Pancreas (tissue), 10 donors: Measurements from ENCODE around the gene UBTD2. TPM values are rescaled to one million over a fixed set of nuclear protein-coding genes. Genes with fewer than 3 reads are reported as not detected.

ENCODE experiments used
- ATAC-seq, 4 donors: fragments of 200-7000 bp; cut with Tn5 transposase; one replicate each; pipeline versions ENCODE4 v1.8.0 to v1.9.1; 2020; ENCODE audit warnings: mild to moderate bottlenecking in 4 of 4, moderate library complexity in 4 of 4
- DNase-seq, 6 donors: peaks; one replicate each; pipeline ENCODE4 v3.0.0-alpha.2; 2020
- FAIRE-seq: peaks from 2 replicates; lab custom pipeline; 2012; peaks lifted over from hg19 to GRCh38; lab: Jason Lieb, UNC
- H3K27ac ChIP-seq, 4 donors: fragments of 200-600 bp; sonication (generic); 1 replicate in 3 of 4; 2 replicates in 1 of 4; pipeline versions ENCODE4 v1.5.0 to v1.8.0; 2020
- H3K27me3 ChIP-seq, 4 donors: fragments of 200-600 bp; one replicate each; pipeline ENCODE4 v1.8.0; 2021
- H3K36me3 ChIP-seq, 3 donors: fragments of 200-600 bp; sonication (generic) in 1 of 3; one replicate each; pipeline versions ENCODE4 v1.5.0 to v1.8.0; 2020 to 2021
- H3K4me1 ChIP-seq, 3 donors: fragments of 200-600 bp; one replicate each; pipeline ENCODE4 v1.8.0; 2021
- H3K4me3 ChIP-seq, 4 donors: fragments of 200-600 bp; sonication (generic) in 2 of 4; one replicate each; pipeline versions ENCODE4 v1.5.0 to v1.8.0; 2020 to 2021
- H3K9me3 ChIP-seq, 4 donors: fragments of 200-600 bp; one replicate each; pipeline ENCODE4 v1.8.0; 2021
- CTCF ChIP-seq, 4 donors: fragments of 200-600 bp; sonication (generic) in 3 of 4; IDR thresholded peaks; one replicate each; pipeline versions ENCODE4 v1.5.0 to v1.8.0; 2021; ENCODE audit warnings: antibody characterized with exemption in 4 of 4
- WGBS, 2 donors: extraction: QIAGEN DNeasy Blood & Tissue Kit; methylation state at CpG; one replicate each; pipeline ENCODE4 v1.1.7; 2013; 5-methylcytosine and 5-hydroxymethylcytosine counted together
- intact Hi-C, 3 donors: fragments of 100-400 bp; cut with DNase I; formaldehyde crosslinking; loops; one replicate each; pipeline versions ENCODE4 v1.11.1 to v1.14.2; 2022
- polyA plus RNA-seq, 2 donors: library from polyadenylated mRNA; stranded (reverse); fragments of 200-250 nt; gene quantifications; one replicate each; pipeline ENCODE4 v1.2.3, GENCODE V29; 2013
- total RNA-seq, 6 donors: library from RNA; stranded (reverse); fragmentation: NEBNext Ultra II Directional in 4 of 6; extraction: Animal tissue kit (Norgen Biotek cat#: 25700) in 4 of 6; gene quantifications; one replicate each; pipeline versions ENCODE4 v1.2.1 to v1.2.4, GENCODE V29; 2021 to 2023
- donor health status: healthy with polysubstance abuse.
- donor health status: DM: no; HTN: no; CAD: no; lungs with moderate emphysema.
- donor health status: DM: no; HTN: no; CAD: no.
- donor health status: control.
- donor health status: control.
- donor health status: Bipolar disorder and iron deficiency.
- donor health status: DM: yes; HTN: yes; CAD: no.
- donor health status: DM: no; HTN: no; CAD: no.
- donor health status: DM: no; HTN: no; CAD: no.
- donor health status: DM: yes; HTN: yes; CAD: no.

UBTD2 gene
- total and polyA plus RNA-seq, 8 donors: 4.5 to 12.9 (median 6.9) TPM

- no peaks in the 10 kb centered on the region for H3K27me3 ChIP-seq
- no peak overlapping the region for H3K27ac ChIP-seq
- intact Hi-C loops: no loop called here
- ATAC-seq: no peak
- TF ChIP-seq CTCF (IDR thresholded peaks at IDR 0.05): no peak
- no peak for DNase-seq
- no peaks in the 10 kb centered on the region for H3K36me3 ChIP-seq
- H3K9me3 ChIP-seq: no peaks in the 10 kb centered on the region
- H3K4me3 ChIP-seq: no peak overlapping the region
- WGBS, 2 donors: 68 to 77% methylated on average over 4 of the region's 4 CpGs
- H3K4me1 ChIP-seq: peaks cover 9 to 22% (median 17%) of the 10 kb centered on the region in 3 donors
- no peak for FAIRE-seq
These were observed 2.6 kb downstream of the UBTD2 start for GRCh38 chr5:172280929-172281328.

GRCh38 chr5:172280317-172280716 is 3.2 kb downstream of the UBTD2 start:
- no peak for TF ChIP-seq CTCF (IDR thresholded peaks at IDR 0.05)
- Histone ChIP-seq H3K4me1 (peaks cover 9 to 22% (median 17%) of the 10 kb centered on the region in 3 donors), H3K27ac (no peak overlapping the region), H3K27me3 (no peaks in the 10 kb centered on the region), H3K9me3 (no peaks in the 10 kb centered on the region), H3K4me3 (no peak overlapping the region), H3K36me3 (no peaks in the 10 kb centered on the region)
- ATAC-seq (no peak), FAIRE-seq (no peak), DNase-seq (no peak)
- 70 to 80% methylated on average over 5 of the region's 5 CpGs for WGBS, 2 donors
- intact Hi-C loops: no loop called here

- H3K27me3 ChIP-seq: no peaks in the 10 kb centered on the region
- no peak overlapping the region for H3K4me3 ChIP-seq
- FAIRE-seq (no peak), DNase-seq (no peak), ATAC-seq (no peak)
- WGBS, 2 donors: 97 to 99% methylated on average over 9 of the region's 9 CpGs
- H3K36me3 ChIP-seq: no peaks in the 10 kb centered on the region
- TF ChIP-seq CTCF (IDR thresholded peaks at IDR 0.05): no peak
- peaks cover 9 to 22% (median 17%) of the 10 kb centered on the region in 3 donors for H3K4me1 ChIP-seq
- H3K27ac ChIP-seq: no peak overlapping the region
- no peaks in the 10 kb centered on the region for H3K9me3 ChIP-seq
- intact Hi-C loops: no loop called here
These were observed 5.2 kb downstream of the UBTD2 start for GRCh38 chr5:172278356-172278755.

GRCh38 chr5:172276214-172276613 is 7.3 kb downstream of the UBTD2 start:
- Histone ChIP-seq H3K27me3 (no peaks in the 10 kb centered on the region), H3K36me3 (no peaks in the 10 kb centered on the region), H3K4me3 (no peak overlapping the region), H3K27ac (no peak overlapping the region), H3K4me1 (peaks cover 3 to 10% (median 7%) of the 10 kb centered on the region in 3 donors), H3K9me3 (no peaks in the 10 kb centered on the region)
- DNase-seq: no peak
- WGBS, 2 donors: 77 to 88% methylated on average over 3 of the region's 3 CpGs
- FAIRE-seq: no peak
- ATAC-seq: no peak
- intact Hi-C loops: no loop called here
- no peak for TF ChIP-seq CTCF (IDR thresholded peaks at IDR 0.05)

GRCh38 chr5:172274951-172275753 is 8.4 kb downstream of the UBTD2 start:
- H3K27me3 ChIP-seq: no peaks in the 10 kb centered on the region
- intact Hi-C loops: no loop called here
- FAIRE-seq (no peak), ATAC-seq (no peak), DNase-seq (no peak)
- H3K36me3 ChIP-seq: no peaks in the 10 kb centered on the region
- no peak for TF ChIP-seq CTCF (IDR thresholded peaks at IDR 0.05)
- no peaks in the 10 kb centered on the region for H3K4me1 ChIP-seq
- no peak overlapping the region for H3K27ac ChIP-seq
- 84 to 87% methylated on average over 14 of the region's 14 CpGs for WGBS, 2 donors
- H3K4me3 ChIP-seq: no peak overlapping the region
- H3K9me3 ChIP-seq: no peaks in the 10 kb centered on the region
